GM23248 (cell line): ENCODE results near the gene ZNF827.

Experiments
- EZH2 ChIP-seq: fragments of 200-600 bp; sonication (generic); IDR thresholded peaks from 2 replicates; pipeline ENCODE4 v1.6.1; 2018; ENCODE audit warnings: antibody characterized with exemption, mild to moderate bottlenecking; ENCODE audit not compliant: insufficient read depth, poor library complexity, severe bottlenecking
- EZH2phosphoT487 ChIP-seq: fragments of 200-600 bp; sonication (generic); IDR thresholded peaks from 2 replicates; pipeline ENCODE4 v1.6.1; 2018; ENCODE audit warnings: antibody characterized with exemption, moderate library complexity, mild to moderate bottlenecking, low read depth; ENCODE audit not compliant: insufficient read depth

GRCh38 chr4:145867406-145867805, 71.2 kb downstream of the ZNF827 start:
- TF ChIP-seq EZH2phosphoT487 (no peak), EZH2 (no peak)
